SK-N-SH treated with all-trans-retinoic acid at 6 μM for 48 hours (cell line): Measurements from ENCODE around the gene NHLRC2.
"Not testable (repeated sequence)": the region's sequence is repeated elsewhere in the genome, so short reads cannot be mapped to it uniquely, and the experiment has no call there.

ENCODE experiments used
- ARNTL ChIP-seq: fragments of 450-650 bp; formaldehyde crosslinking; IDR thresholded peaks from 2 replicates; pipeline ENCODE4 v1.5.0; 2020; ENCODE audit warnings: low read depth, mild to moderate bottlenecking, moderate library complexity, borderline replicate concordance
- CREB5 ChIP-seq: fragments of 250-450 bp; sonication (Bioruptor Pico); IDR thresholded peaks from 2 replicates; pipeline ENCODE4 v1.5.1; 2020; ENCODE audit warnings: low read depth, mild to moderate bottlenecking, moderate library complexity
- CSDC2 ChIP-seq: fragments of 250-450 bp; sonication (Bioruptor Pico); IDR thresholded peaks from 2 replicates; pipeline ENCODE4 v1.5.0; 2020; ENCODE audit warnings: mild to moderate bottlenecking, moderate library complexity
- ESRRG ChIP-seq: fragments of 250-450 bp; sonication (Bioruptor Pico); IDR thresholded peaks from 2 replicates; pipeline ENCODE4 v1.6.1; 2021; ENCODE audit warnings: mild to moderate bottlenecking
- GLIS3 ChIP-seq: fragments of 250-450 bp; sonication (Bioruptor Pico); IDR thresholded peaks from 2 replicates; pipeline ENCODE4 v1.5.0; 2020; ENCODE audit warnings: mild to moderate bottlenecking, moderate library complexity
- ISL1 ChIP-seq: fragments of 250-450 bp; sonication (Bioruptor Pico); IDR thresholded peaks from 2 replicates; pipeline ENCODE4 v2.1.2; 2022; ENCODE audit warnings: mild to moderate bottlenecking, moderate library complexity
- OSR1 ChIP-seq: fragments of 250-450 bp; sonication (Bioruptor Pico); IDR thresholded peaks from 2 replicates; pipeline ENCODE4 v1.8.0; 2022; ENCODE audit warnings: moderate library complexity, mild to moderate bottlenecking, inconsistent platforms
- SNAI2 ChIP-seq: fragments of 250-450 bp; sonication (Bioruptor Pico); IDR thresholded peaks from 2 replicates; pipeline ENCODE4 v1.5.0; 2020; ENCODE audit warnings: mild to moderate bottlenecking, moderate library complexity
- TOX ChIP-seq: fragments of 250-450 bp; sonication (Bioruptor Pico); IDR thresholded peaks from 2 replicates; pipeline ENCODE4 v1.8.0; 2021; ENCODE audit warnings: mild to moderate bottlenecking, moderate library complexity, borderline replicate concordance
- ZFP30 ChIP-seq: fragments of 450-650 bp; formaldehyde crosslinking; IDR thresholded peaks from 2 replicates; pipeline ENCODE4 v1.5.0; 2022; ENCODE audit warnings: mild to moderate bottlenecking, moderate library complexity
- ZNF8 ChIP-seq: fragments of 450-650 bp; formaldehyde crosslinking; IDR thresholded peaks from 2 replicates; pipeline ENCODE4 v1.5.0; 2020; ENCODE audit warnings: mild to moderate bottlenecking, moderate library complexity
- TF ChIP-seq, protein P1 (sequence below): fragments of 250-450 bp; sonication (Bioruptor Pico); IDR thresholded peaks from 2 replicates; pipeline ENCODE4 v1.8.0; 2020; ENCODE audit warnings: mild to moderate bottlenecking, moderate library complexity, borderline replicate concordance
- TF ChIP-seq, protein P2 (sequence below): fragments of 250-450 bp; sonication (Bioruptor Pico); IDR thresholded peaks from 2 replicates; pipeline ENCODE4 v1.8.0; 2021; ENCODE audit warnings: low read depth, mild to moderate bottlenecking, moderate library complexity, borderline replicate concordance
- TF ChIP-seq, protein P3 (sequence below): fragments of 250-450 bp; sonication (Bioruptor Pico); IDR thresholded peaks from 2 replicates; pipeline ENCODE4 v1.5.1; 2021; ENCODE audit warnings: mild to moderate bottlenecking, moderate library complexity

DNA sequence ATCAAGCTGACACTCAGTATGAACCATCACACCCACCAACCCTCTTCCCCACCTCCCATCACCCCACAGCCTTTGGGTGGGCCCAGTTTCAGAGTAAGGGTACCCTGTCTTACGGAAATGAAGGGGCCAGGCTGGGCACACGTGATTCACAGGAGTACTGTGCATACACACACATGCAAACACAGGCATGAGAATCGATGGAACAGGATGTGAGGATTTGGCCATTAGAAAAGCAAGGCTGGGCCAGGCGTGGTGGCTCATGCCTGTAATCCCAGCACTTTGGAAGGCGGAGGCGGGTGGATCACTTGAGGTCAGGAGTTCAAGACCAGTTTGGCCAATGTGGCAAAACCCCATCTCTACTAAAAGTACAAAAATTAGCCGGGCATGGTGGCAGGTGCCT lies 88.7 kb downstream of the NHLRC2 start:
- TF ChIP-seq CSDC2; ZNF8 (CRISPR knock-in tag); ZFP30 (CRISPR knock-in tag); ISL1 (CRISPR knock-in tag); OSR1 (CRISPR knock-in tag); ESRRG; GLIS3 (CRISPR knock-in tag); ARNTL (CRISPR knock-in tag); CREB5 (CRISPR knock-in tag); SNAI2 (CRISPR knock-in tag); TOX (CRISPR knock-in tag): not testable (repeated sequence)
- TF ChIP-seq, protein P1, sequence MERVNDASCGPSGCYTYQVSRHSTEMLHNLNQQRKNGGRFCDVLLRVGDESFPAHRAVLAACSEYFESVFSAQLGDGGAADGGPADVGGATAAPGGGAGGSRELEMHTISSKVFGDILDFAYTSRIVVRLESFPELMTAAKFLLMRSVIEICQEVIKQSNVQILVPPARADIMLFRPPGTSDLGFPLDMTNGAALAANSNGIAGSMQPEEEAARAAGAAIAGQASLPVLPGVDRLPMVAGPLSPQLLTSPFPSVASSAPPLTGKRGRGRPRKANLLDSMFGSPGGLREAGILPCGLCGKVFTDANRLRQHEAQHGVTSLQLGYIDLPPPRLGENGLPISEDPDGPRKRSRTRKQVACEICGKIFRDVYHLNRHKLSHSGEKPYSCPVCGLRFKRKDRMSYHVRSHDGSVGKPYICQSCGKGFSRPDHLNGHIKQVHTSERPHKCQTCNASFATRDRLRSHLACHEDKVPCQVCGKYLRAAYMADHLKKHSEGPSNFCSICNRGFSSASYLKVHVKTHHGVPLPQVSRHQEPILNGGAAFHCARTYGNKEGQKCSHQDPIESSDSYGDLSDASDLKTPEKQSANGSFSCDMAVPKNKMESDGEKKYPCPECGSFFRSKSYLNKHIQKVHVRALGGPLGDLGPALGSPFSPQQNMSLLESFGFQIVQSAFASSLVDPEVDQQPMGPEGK (CRISPR knock-in tag), result not testable (repeated sequence)
- TF ChIP-seq, protein P2, sequence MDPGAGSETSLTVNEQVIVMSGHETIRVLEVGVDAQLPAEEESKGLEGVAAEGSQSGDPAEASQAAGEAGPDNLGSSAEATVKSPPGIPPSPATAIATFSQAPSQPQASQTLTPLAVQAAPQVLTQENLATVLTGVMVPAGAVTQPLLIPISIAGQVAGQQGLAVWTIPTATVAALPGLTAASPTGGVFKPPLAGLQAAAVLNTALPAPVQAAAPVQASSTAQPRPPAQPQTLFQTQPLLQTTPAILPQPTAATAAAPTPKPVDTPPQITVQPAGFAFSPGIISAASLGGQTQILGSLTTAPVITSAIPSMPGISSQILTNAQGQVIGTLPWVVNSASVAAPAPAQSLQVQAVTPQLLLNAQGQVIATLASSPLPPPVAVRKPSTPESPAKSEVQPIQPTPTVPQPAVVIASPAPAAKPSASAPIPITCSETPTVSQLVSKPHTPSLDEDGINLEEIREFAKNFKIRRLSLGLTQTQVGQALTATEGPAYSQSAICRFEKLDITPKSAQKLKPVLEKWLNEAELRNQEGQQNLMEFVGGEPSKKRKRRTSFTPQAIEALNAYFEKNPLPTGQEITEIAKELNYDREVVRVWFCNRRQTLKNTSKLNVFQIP (CRISPR knock-in tag), result not testable (repeated sequence)
- TF ChIP-seq, protein P3, sequence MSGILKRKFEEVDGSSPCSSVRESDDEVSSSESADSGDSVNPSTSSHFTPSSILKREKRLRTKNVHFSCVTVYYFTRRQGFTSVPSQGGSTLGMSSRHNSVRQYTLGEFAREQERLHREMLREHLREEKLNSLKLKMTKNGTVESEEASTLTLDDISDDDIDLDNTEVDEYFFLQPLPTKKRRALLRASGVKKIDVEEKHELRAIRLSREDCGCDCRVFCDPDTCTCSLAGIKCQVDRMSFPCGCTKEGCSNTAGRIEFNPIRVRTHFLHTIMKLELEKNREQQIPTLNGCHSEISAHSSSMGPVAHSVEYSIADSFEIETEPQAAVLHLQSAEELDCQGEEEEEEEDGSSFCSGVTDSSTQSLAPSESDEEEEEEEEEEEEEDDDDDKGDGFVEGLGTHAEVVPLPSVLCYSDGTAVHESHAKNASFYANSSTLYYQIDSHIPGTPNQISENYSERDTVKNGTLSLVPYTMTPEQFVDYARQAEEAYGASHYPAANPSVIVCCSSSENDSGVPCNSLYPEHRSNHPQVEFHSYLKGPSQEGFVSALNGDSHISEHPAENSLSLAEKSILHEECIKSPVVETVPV (CRISPR knock-in tag), result not testable (repeated sequence)
